ENCODE data around the gene ESAM.

ESAM gene, protein sequence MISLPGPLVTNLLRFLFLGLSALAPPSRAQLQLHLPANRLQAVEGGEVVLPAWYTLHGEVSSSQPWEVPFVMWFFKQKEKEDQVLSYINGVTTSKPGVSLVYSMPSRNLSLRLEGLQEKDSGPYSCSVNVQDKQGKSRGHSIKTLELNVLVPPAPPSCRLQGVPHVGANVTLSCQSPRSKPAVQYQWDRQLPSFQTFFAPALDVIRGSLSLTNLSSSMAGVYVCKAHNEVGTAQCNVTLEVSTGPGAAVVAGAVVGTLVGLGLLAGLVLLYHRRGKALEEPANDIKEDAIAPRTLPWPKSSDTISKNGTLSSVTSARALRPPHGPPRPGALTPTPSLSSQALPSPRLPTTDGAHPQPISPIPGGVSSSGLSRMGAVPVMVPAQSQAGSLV

DNA sequence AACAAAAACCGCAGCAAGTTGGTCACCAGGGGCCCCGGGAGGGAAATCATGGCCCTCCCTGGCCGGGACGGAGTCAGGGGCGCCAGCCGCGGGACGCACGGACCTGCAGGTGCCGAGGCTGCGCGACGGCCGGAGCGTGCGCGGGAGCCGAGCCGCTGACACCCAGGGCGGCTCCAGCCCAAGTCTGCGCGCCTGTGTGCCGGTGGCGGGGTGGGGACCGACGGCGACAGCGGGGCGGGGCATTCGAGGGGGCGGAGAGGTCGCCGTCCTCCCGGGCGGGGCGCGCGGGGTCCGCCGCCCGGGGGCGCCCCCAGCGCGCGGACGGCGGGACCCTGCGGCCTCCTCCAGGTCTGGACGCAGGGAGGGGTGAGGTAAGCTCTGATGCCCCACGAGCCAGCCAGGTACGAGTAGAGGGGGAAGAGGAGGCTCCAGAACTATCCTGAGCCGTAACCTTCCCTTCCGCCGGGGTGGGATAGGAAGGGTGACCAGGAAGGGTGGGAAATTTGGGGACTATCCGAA lies at the start of gene ESAM:
ESAM (minus strand) TSS at position 186 of the 519 bp plus-strand sequence; CDS start at position 50, 136 bp downstream.
- peak; percentile 51 for DNase-seq

DNA sequence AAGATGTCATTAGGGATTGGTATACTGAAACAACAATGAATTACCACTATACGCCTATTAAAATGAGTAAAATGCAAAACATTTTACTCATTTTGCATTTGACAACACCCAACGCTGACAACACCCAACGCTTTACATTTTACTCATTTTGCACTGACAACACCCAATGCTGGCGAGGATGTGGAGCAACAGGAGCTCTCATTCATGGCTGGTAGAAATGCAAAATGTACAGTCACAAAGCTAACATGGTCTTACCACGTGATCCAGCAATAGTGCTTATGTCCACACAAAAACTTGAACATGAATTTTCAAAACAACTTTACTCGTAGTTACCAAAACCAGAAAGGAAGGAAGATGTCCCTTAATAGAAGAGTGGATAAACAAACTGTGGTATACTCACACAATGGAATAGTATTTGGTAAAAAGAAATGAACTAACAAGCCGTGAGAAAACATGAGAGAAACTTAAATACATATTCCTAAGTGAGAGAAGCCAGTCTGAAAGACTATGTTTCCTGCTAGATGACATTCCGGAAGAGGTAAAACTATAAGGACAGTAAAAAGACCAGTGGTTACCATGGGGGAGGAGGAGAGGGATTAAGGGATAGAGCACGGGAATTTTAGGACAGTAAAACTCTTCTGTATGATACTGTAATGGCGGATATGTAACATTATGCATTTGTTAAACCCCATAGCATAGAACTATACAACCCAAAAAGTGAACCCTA lies 49.5 kb upstream of the ESAM start:
- DNase-seq, result no peak

DNA sequence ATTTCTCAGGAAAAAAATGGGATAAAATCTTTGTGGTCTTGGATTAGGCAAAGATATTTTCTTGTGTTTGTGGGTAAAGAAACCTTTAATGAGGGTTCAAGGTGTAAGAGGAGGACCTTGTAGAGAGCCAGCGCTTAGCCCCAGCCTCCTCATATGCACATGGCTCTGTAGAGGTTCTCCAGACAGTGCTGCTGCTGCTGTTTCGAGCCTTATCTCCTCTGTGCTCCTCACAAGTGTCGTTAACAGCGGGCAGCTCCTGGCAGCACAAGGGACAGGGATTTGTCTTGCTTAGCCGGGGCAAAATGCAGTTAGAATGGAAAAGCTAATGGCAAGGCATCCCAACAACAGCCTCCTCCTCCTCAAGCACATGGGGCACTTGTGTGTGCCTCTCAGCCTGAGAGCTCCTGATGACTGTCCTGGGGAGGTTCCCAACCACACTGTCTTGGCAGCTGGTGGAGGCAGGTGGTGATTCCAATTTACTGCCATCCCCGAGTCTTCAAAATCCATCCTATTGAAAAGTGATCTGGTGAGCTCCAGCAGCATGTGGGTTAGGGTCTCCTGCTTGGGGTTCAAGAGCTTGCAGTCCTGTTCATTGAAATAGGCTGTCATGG lies 45.7 kb upstream of the ESAM start:
- DNase-seq, result no peak

- no peak for DNase-seq
Observed at GRCh38 chr11:124807201-124807600, 45.1 kb upstream of the ESAM start.

- DNase-seq, result no peak
Observed at GRCh38 chr11:124804884-124805283, 42.8 kb upstream of the ESAM start.

GRCh38 chr11:124801636-124802312 lies 39.7 kb upstream of the ESAM start:
- no peak for DNase-seq

DNA sequence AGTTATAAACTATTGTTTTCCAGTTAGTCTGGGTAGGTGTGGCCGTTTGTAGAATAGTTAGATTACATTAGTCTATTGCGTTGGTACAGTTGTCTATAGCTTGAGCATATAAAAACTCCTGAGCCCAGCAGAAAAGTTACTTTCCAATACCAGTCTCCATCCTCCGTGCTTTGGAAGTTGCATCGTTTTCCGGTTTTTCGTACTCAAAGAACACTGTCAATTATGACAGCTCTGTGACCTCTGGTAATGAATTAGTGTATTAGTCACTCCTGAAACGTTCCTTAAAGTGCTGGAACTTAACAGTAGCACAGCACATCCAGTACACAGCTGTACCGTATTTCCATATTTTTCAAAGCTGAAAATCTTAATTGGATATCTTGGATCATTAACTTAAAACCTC lies 38.9 kb upstream of the ESAM start:
- no peak for DNase-seq

- peak; percentile 79 for DNase-seq
Observed at GRCh38 chr11:124800226-124800929, 38.3 kb upstream of the ESAM start, which contains the start of gene MSANTD2. Gene MSANTD2, minus strand, starts transcription at chr11:124800406. Its CDS starts 26 bp downstream, at chr11:124800380.

DNA sequence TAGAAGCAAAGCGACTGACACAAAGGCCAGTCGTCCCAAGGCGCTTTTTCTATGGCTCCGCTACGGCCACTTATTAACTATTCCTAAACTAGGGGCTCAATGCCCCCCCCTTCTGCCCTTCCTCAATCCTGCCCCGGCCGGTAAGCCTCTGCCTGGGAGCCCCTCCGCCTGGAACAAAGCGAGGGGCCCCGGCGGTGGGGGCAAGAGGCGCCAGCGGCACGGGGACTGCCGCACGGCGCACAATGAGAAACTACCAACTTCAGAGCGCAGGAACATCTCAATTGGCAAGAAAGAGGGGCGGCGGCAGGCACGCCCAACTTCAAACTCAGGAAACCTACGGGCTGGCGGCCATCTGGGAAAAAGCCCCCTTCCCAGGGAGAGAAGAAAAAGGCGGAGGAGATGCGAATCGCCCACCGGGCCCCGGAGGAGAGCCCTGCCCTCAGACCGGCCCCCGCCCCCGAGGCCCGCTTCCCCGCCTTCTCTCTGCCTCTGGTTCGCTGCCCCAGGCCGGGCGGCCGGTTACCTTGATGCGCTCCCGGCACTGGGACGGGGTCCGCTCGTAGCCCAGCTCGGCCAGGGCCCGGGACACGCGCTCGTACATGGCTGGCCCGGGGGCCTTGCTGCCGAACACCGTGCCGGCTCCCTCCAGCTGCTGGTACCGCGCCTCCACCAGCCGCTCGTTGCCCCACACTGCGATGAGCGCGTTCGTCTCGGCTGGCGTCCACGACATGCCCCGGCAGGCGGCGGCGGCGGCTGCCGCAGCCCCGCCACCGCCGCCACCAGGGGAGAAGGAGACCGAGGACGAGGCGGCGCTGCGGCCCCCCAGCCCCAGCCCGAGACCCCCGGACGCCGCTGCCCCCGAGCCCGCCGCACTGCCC lies 37.5 kb upstream of the ESAM start:
- DNase-seq, result peak; percentile 35

DNA sequence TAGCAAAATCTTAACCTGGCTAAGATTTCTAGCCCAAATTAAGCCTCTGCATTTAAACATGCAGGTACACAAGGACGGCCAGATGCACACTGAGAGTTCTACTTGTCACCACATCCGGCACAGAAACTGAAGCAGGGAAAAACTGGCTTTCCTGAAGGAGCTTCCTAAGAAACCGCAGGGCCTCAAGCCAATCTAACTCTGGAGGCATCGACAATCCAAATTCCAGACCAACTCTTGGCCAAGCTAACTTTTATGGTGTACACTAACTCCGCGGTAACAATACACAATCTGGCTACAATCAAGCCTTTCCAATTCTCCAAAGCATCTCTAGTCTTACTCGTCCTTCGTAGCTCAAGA lies 36.9 kb upstream of the ESAM start:
- DNase-seq, result no peak

DNA sequence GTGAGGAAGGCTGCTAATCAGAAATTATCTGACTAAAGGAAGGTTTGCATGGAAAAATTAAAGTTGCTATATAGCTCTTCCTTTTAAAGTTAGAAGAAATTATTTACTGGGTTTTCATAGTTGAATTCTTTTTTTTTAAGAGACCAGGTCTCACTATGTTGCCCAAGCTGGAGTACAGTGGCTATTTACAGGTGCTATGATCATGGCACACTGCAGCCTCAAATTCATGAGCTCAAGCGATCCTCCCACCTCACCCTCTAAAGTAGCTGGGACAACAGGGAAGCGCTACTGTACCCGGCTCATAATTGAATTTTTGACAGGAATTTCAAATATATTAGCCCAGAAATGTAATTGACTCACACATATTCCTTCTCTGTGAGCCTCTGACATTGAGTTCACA lies 34.2 kb upstream of the ESAM start:
- DNase-seq, result no peak

- no peak for DNase-seq
Observed at GRCh38 chr11:124793466-124794278, 31.6 kb upstream of the ESAM start.

GRCh38 chr11:124791626-124792341 lies 29.7 kb upstream of the ESAM start:
- DNase-seq, result no peak

DNA sequence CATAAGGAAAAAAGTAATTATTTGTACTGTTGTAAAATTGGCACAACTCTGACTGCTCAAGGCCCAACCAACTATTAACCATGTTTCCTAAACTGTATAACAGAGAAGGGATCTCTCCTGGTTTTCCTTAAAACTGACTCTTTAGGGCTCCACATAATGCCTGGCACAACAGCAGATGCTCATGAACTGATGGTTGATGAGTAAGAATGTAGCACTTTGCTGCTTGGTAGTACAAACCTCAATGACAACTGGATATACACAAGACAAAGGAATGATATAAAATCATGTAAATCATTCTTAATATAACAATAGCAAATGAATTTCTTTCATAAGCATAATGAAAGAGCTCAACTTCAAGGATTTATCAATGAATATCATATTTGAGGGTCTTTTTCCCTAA lies 26.4 kb upstream of the ESAM start:
- no peak for DNase-seq

- no peak for DNase-seq
Observed at GRCh38 chr11:124784051-124784450, 22.0 kb upstream of the ESAM start.

DNA sequence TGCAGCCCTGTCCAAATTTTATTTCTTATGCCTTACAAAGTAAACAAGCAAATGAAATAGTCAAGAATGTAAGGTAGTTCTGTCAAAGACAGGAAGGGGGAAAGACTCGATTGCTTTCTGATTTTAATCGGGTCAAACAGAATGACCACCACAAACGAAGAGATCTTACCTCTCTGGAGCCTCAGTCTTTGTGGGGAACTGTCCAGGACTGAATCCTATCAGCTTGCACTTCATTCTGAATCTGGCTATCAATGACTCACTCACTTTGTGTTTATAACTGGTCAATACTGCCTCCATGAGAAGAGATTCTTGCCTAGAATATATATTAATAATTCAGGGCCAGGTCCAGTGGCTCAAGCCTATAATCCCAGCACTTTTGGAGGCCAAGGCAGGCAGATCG lies 20.9 kb upstream of the ESAM start:
- no peak for DNase-seq

DNA sequence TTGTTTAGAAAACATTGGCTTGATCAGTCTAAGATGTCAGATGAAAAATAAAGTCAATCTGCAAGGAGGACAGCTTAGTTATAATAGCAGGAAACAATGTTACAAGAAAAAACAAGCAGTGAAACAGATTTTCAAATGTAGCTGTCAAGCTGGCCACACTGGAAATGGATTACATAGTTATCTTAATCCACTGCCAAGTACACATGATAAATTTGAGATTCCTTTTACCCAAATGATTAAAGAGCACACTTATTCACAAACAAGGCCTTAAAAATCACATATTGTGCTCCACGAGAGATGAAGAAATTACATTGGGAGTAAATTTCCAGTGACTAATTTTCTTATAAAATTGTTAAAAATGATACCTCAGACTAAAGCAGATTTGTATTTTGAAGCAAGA lies 17.5 kb upstream of the ESAM start:
- DNase-seq, result no peak

DNA sequence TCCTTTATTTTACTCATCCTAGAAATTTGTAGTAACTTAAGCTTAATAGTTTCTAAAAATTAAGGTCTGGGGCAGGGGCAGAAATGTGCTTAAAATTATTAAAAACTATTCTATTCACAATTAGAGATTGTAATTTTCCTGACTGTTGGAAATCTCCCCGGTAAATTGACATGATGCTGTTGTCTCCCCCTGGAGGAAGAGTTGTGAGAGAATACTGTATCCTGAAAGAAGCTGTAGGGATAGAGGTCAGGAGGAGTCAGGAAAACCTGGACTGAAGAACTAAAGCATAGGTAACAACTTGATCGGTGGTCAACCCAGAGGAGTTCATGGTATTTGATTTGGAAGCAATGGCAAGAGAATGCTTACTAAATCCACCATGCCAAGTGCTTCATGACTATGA lies 16.2 kb upstream of the ESAM start:
- no peak for DNase-seq

GRCh38 chr11:124776865-124777645 lies 15.0 kb upstream of the ESAM start:
- no peak for DNase-seq
